Measurements from ENCODE around the gene RHBDF1.

RHBDF1 gene

DNA sequence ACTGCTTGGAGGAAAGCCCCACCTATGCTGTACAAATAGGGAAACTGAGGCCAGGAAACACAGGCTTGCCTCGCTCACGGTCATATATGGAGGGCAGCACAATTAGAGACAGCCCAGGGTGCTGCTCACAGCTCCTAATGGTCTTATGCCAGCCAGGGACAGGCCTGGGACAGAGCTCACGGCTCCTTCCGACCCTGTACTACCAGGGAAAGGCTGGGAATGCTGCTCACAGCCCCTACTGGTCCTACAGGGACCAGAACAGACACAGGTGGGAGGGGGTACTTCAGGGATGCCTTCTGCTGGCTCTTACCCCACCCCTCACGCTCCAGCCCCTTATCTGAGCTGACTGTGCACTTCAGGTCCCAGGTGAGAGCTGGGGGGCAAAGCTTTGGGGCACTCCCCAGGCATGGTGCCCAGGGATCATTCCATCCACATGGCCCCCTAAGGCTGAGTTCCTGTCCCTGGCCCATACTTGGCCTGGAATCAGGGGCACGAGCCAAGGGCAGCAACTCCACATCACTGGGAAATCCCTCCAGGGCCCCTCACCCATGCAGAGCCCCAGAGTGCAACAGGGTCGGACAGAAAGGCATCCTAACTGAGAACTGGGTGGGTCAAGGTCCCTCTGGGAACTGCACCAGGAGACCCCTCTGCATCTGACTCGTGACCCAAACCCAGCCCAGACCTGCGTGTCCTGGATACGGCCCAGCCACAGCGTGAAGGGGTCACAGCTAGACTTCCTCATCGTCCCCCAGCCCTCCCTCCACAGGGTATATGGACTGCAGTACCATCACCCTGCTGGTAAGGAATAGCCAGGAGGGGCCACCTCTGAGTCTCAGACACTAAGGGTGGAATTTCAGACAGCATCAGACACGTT is 5.9 kb downstream of the RHBDF1 start:
- H3K27ac ChIP-seq: no peak overlapping the region
- no peak for DNase-seq (ENCODE audit: low read depth, low spot score)

DNA sequence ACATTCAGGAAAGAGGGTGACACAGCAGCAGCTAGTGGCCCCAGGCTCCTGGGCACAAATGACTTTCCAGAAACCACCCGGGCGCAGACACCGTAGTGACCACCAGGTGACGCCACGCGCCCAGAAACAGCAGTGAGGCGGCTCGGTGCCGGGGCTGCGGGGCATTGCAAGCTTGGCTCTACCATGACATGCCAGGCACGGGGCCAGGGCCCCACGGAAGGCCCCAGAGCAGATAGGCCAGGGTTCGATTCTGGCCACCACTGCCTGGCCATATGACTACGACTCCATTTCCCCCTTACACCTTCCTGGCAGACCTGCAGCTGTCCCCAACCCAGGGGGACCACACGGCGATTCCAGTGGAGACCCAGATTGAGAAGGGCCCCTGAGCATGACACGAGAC is 6.7 kb downstream of the RHBDF1 start:
- no peak overlapping the region for H3K9ac ChIP-seq (ENCODE audit: insufficient read length)
- no peaks in the 10 kb centered on the region for H3K36me3 ChIP-seq (ENCODE audit: insufficient read depth, low read length)
- no peak overlapping the region for H3K27ac ChIP-seq
- H3K9me3 ChIP-seq (ENCODE audit: low read depth, low read length): no peaks in the 10 kb centered on the region
- TF ChIP-seq EZH2 (IDR thresholded peaks at IDR 0.05) (no peak), FOXP2 (optimal IDR thresholded peaks at IDR 0.05; ENCODE audit: control extremely low read depth, extremely low read length, insufficient read depth) (no peak), POLR2AphosphoS5 (IDR thresholded peaks at IDR 0.05; ENCODE audit: borderline replicate concordance, low read depth, low read length) (no peak)
- no peak for DNase-seq (ENCODE audit: low read depth, low spot score)
- no peak overlapping the region for H3K4me3 ChIP-seq

More for the DNA sequence above, 5.9 kb downstream of the RHBDF1 start:
- no peak overlapping the region for H3K9ac ChIP-seq (ENCODE audit: insufficient read length)
- H3K36me3 ChIP-seq (ENCODE audit: insufficient read depth, low read length): no peaks in the 10 kb centered on the region
- TF ChIP-seq POLR2AphosphoS5 (IDR thresholded peaks at IDR 0.05; ENCODE audit: borderline replicate concordance, low read depth, low read length): no peak
- no peak for TF ChIP-seq EZH2 (IDR thresholded peaks at IDR 0.05)
- TF ChIP-seq FOXP2 (optimal IDR thresholded peaks at IDR 0.05; ENCODE audit: control extremely low read depth, extremely low read length, insufficient read depth): no peak
- no peak overlapping the region for H3K4me3 ChIP-seq
- H3K9me3 ChIP-seq (ENCODE audit: low read depth, low read length): no peaks in the 10 kb centered on the region

DNA sequence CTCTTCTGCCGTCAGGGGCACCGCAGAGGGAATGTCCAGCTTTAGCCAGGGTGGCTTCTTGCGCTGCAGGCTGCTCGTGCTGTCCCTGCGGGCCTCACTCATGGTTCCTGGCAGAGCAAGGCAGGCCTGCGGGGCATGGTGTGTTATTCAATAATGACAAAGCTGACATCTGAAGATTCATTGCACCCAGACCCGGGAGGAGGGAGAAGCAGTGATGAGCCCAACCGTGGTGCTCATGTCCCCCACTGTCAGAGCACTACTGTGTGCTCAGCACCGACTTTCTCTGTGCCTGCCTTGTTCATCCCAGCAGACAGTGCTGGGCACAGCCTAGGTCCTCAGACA is 7.5 kb downstream of the RHBDF1 start:
- H3K4me3 ChIP-seq: no peak overlapping the region
- no peak for DNase-seq (ENCODE audit: low read depth, low spot score)
- no peaks in the 10 kb centered on the region for H3K36me3 ChIP-seq (ENCODE audit: insufficient read depth, low read length)
- H3K9me3 ChIP-seq (ENCODE audit: low read depth, low read length): no peaks in the 10 kb centered on the region
- H3K9ac ChIP-seq (ENCODE audit: insufficient read length): no peak overlapping the region
- TF ChIP-seq EZH2 (IDR thresholded peaks at IDR 0.05) (no peak), POLR2AphosphoS5 (IDR thresholded peaks at IDR 0.05; ENCODE audit: borderline replicate concordance, low read depth, low read length) (no peak), FOXP2 (optimal IDR thresholded peaks at IDR 0.05; ENCODE audit: control extremely low read depth, extremely low read length, insufficient read depth) (no peak)
- no peak overlapping the region for H3K27ac ChIP-seq

DNA sequence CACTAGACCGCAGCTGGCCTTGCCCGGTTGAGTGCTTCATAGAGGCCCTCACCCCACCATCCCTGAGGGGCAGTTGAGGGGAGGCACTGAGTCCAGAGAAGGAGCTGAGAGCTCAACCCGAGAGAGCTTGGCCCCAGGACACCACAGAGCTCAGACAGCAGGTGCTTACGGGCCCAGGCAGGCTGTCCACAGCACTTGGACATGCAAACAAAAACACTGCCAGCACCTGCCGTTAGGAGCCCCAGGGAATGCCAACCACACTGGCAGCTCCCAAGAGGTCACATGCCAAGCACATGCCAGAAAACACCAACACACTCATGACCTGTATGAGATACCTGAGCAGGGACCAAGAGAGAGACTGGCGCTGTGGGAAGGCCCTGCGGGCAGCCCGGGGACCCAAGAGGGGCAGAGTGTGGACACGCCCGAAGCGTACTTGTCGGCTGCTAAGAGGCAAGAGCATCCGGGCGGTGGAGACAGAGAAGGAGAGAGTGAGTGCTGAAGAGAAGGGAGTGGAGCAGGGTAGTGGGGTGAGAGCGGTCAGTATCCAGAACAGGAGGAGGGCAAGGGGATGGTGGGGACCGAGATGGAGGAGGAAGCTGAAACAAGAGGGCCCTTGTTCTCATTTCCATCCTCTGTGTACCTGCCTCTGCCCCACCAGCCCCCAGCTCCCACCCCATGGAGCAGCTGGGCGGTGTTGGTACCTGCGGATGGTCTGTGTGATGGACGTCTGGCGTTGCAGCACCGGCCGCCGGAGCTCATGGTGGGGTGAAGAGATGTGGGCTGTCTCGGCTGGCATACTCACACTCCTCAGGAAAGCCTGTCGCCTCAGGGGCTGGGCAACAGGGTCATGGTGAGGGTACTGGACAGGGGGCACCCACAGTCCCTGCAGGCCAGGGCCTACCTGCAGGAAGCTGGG is 8.2 kb downstream of the RHBDF1 start:
- no peak for DNase-seq (ENCODE audit: low read depth, low spot score)
- TF ChIP-seq POLR2AphosphoS5 (IDR thresholded peaks at IDR 0.05; ENCODE audit: borderline replicate concordance, low read depth, low read length): no peak
- no peak for TF ChIP-seq FOXP2 (optimal IDR thresholded peaks at IDR 0.05; ENCODE audit: control extremely low read depth, extremely low read length, insufficient read depth)
- no peak for TF ChIP-seq EZH2 (IDR thresholded peaks at IDR 0.05)
- no peaks in the 10 kb centered on the region for H3K9me3 ChIP-seq (ENCODE audit: low read depth, low read length)
- H3K4me3 ChIP-seq: no peak overlapping the region
- no peak overlapping the region for H3K9ac ChIP-seq (ENCODE audit: insufficient read length)
- H3K36me3 ChIP-seq (ENCODE audit: insufficient read depth, low read length): no peaks in the 10 kb centered on the region
- H3K27ac ChIP-seq: no peak overlapping the region

DNA sequence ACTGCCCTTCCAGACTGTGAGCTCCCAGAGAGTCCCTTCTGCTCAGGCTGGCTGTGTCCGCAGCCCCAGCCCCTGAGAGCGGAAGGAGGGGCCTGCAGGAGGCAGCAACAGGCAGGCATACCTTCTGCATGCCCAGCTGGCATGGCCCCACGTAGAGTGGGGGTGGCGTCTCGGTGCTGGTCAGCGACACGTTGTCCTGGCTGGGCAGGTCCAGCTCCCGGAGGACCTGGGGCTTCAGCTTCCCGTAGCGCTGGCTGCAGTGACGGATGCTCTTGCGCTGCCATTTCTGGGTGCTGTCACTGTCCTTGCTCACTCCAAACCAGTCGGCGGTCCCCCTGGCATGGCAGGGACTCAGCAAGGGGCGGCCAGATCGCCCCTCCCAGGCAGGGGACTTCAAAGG is 9.0 kb downstream of the RHBDF1 start:
- DNase-seq (ENCODE audit: low read depth, low spot score): no peak
- Histone ChIP-seq H3K9ac (ENCODE audit: insufficient read length) (no peak overlapping the region), H3K4me3 (no peak overlapping the region), H3K27ac (no peak overlapping the region), H3K9me3 (ENCODE audit: low read depth, low read length) (no peaks in the 10 kb centered on the region), H3K36me3 (ENCODE audit: insufficient read depth, low read length) (no peaks in the 10 kb centered on the region)
- TF ChIP-seq EZH2 (IDR thresholded peaks at IDR 0.05) (no peak), FOXP2 (optimal IDR thresholded peaks at IDR 0.05; ENCODE audit: control extremely low read depth, extremely low read length, insufficient read depth) (no peak)

DNA sequence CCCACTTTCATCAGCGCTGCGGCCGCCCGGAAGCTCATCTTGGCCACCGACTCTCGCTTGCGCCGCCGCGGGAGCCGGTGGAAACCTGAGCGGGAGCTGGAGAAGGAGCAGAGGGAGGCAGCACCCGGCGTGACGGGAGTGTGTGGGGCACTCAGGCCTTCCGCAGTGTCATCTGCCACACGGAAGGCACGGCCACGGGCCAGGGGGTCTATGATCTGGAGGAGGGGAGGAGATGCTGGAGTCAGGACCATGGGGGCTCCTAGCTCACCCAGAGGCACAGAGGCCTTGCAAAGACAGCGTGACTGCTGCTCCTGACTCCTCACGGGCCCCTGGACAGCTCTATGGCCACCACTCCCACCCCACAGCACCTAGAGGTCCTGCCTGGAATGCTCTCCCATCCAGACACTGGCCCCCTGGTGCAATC is 9.5 kb downstream of the RHBDF1 start:
- no peak overlapping the region for H3K27ac ChIP-seq
- no peak overlapping the region for H3K4me3 ChIP-seq
- DNase-seq (ENCODE audit: low read depth, low spot score): no peak
- no peak overlapping the region for H3K9ac ChIP-seq (ENCODE audit: insufficient read length)
- no peaks in the 10 kb centered on the region for H3K9me3 ChIP-seq (ENCODE audit: low read depth, low read length)
- peaks cover under 1% of the 10 kb centered on the region; the same call in 1 of the 2 replicates for H3K36me3 ChIP-seq (ENCODE audit: insufficient read depth, low read length)
- TF ChIP-seq POLR2AphosphoS5 (IDR thresholded peaks at IDR 0.05; ENCODE audit: borderline replicate concordance, low read depth, low read length) (no peak), FOXP2 (optimal IDR thresholded peaks at IDR 0.05; ENCODE audit: control extremely low read depth, extremely low read length, insufficient read depth) (no peak), EZH2 (IDR thresholded peaks at IDR 0.05) (no peak)

DNA sequence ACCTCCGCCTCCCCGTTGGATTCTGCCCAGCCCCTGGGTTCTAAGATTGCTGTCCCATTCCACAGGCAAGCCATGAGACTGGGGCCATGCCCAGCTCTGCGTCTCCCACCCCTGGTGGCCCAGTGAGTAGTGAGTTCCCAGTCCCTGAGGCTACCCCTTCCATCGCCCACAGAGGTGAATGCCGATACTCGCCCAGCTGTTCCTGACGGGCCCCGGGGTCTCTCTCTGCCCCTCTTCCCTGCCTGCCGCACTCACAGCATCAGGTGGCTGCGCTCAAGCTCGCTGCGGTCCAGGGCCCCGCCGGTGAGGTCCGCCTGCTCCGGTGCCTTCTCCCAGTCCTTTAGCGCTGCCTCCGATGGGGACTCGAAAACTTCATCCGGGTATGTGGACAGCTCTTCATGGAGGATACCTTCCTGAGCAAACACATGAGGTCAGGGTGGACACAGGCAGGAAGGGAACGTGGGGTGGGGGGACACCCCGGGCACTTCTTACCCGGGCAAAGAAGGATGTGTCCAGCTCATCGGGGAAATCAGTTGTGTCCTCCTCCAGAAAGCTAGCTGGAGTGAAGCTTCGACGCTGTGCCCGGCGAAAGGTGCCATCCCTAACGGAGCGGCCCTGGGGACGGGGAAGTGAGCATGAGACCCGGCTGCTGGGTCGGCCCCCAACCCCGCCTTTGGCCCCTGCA is 10.0 kb downstream of the RHBDF1 start:
- no peak overlapping the region for H3K9ac ChIP-seq (ENCODE audit: insufficient read length)
- H3K9me3 ChIP-seq (ENCODE audit: low read depth, low read length): no peaks in the 10 kb centered on the region
- DNase-seq (ENCODE audit: low read depth, low spot score): no peak
- no peak overlapping the region for H3K4me3 ChIP-seq
- peaks cover 6% of the 10 kb centered on the region; the same call in 1 of the 2 replicates for H3K36me3 ChIP-seq (ENCODE audit: insufficient read depth, low read length)
- H3K27ac ChIP-seq: no peak overlapping the region
- TF ChIP-seq EZH2 (IDR thresholded peaks at IDR 0.05) (no peak), FOXP2 (optimal IDR thresholded peaks at IDR 0.05; ENCODE audit: control extremely low read depth, extremely low read length, insufficient read depth) (no peak), POLR2AphosphoS5 (IDR thresholded peaks at IDR 0.05; ENCODE audit: borderline replicate concordance, low read depth, low read length) (no peak)

DNA sequence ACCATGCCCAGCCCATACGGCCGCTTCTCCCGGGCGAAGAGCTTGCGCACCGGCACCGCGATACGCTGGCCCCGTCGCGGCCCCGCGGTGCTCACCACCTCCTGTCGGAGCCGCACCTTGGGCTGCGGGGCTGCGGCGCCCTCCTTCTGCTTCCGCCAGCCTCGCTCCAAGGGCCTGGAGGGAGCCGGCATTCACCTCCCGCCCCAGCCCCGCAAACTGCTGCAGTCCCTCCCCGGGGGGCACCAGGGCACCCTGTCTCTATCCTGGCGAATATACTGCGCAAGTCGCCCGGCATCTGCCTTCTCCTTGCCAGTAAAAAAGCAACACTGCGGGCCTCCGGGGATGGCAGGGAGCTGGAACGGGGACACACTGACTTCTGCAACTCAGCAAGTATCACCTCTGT is 10.6 kb downstream of the RHBDF1 start:
- H3K4me3 ChIP-seq: no peak overlapping the region
- DNase-seq (ENCODE audit: low read depth, low spot score): no peak
- H3K27ac ChIP-seq: no peak overlapping the region
- H3K36me3 ChIP-seq (ENCODE audit: insufficient read depth, low read length): peaks cover 12% of the 10 kb centered on the region; the same call in 1 of the 2 replicates
- no peaks in the 10 kb centered on the region for H3K9me3 ChIP-seq (ENCODE audit: low read depth, low read length)
- H3K9ac ChIP-seq (ENCODE audit: insufficient read length): no peak overlapping the region
- no peak for TF ChIP-seq EZH2 (IDR thresholded peaks at IDR 0.05)
- TF ChIP-seq FOXP2 (optimal IDR thresholded peaks at IDR 0.05; ENCODE audit: control extremely low read depth, extremely low read length, insufficient read depth): no peak
- TF ChIP-seq POLR2AphosphoS5 (IDR thresholded peaks at IDR 0.05; ENCODE audit: borderline replicate concordance, low read depth, low read length): no peak

Measured in SK-N-MC (cell line).